Measurements from ENCODE around the gene CLDN8.
A peak's percentile ranks its signal among the peaks of the same experiment; 100 is the strongest.

CLDN8 gene

GRCh38 chr21:30200000-30200399, 15.9 kb downstream of the CLDN8 start:
- no peak for DNase-seq

GRCh38 chr21:30194701-30195299, 21.1 kb downstream of the CLDN8 start:
- DNase-seq, result peak; percentile 3

GRCh38 chr21:30193201-30193600, 22.7 kb downstream of the CLDN8 start:
- no peak for DNase-seq

GRCh38 chr21:30190554-30190953, 25.3 kb downstream of the CLDN8 start:
- DNase-seq, result no peak

- peak; percentile 43 for DNase-seq
These were observed 26.1 kb downstream of the CLDN8 start for GRCh38 chr21:30189773-30190172.

- no peak for DNase-seq
These were observed 29.7 kb downstream of the CLDN8 start for GRCh38 chr21:30186242-30186641.

GRCh38 chr21:30168086-30168485, 47.8 kb downstream of the CLDN8 start:
- DNase-seq, result no peak

- no peak for DNase-seq
These were observed 49.2 kb downstream of the CLDN8 start, which contains the start of gene CLDN17 for GRCh38 chr21:30166705-30167104. TSS of gene CLDN17 (minus strand) at chr21:30166805. CDS start at chr21:30166617, 188 bp downstream.

GRCh38 chr21:30166171-30166570, 49.7 kb downstream of the CLDN8 start:
- no peak for DNase-seq

- no peak for DNase-seq
These were observed 51.1 kb downstream of the CLDN8 start for GRCh38 chr21:30164796-30165195.

Data from NCI-H774 (cell line).